Panc1 (cell line): ENCODE results near the gene ZNF609. TPM values are rescaled to one million over a fixed set of nuclear protein-coding genes. Genes with fewer than 3 reads are reported as not detected.

Source experiments
- ATAC-seq: fragments of 200-7000 bp; cut with Tn5 transposase; 2 replicates; pipeline ENCODE4 v1.9.1; 2020; ENCODE audit warnings: mild to moderate bottlenecking, moderate library complexity
- BruUV-seq: library from RNA; stranded (reverse); fragments of 400-500 nt; replicated peaks from 2 replicates; lab custom pipeline; 2021; lab: Mats Ljungman, UMichigan
- CTCF ChIA-PET: fragments of 300-600 bp; sonication (Branson Sonifier 250); formaldehyde crosslinking; loops from one replicate; lab custom pipeline; 2022; ENCODE audit warnings: antibody characterized with exemption; lab: Charles Lee
- POLR2A ChIA-PET: fragments of 300-600 bp; sonication (Branson Sonifier 250); formaldehyde crosslinking; loops from one replicate; lab custom pipeline; 2022; ENCODE audit warnings: antibody characterized with exemption; lab: Charles Lee
- DNase-seq: peaks from one replicate; pipeline ENCODE4 v3.0.0-alpha.2; 2010; ENCODE audit warnings: low read depth, low spot score
- H3K27ac ChIP-seq: 2 replicates; pipeline ENCODE4 v1.5.1; 2011; ENCODE audit warnings: mild to moderate bottlenecking, low read length, inconsistent platforms
- H3K27me3 ChIP-seq: fragments of 200-500 bp; sonication (Bioruptor generic); 2 replicates; pipeline ENCODE4 v1.6.0; 2014; ENCODE audit warnings: low read length, inconsistent platforms; ENCODE audit not compliant: control insufficient read depth, insufficient read depth
- H3K36me3 ChIP-seq: fragments of 200-500 bp; sonication (Bioruptor generic); 2 replicates; pipeline ENCODE4 v1.5.1; 2014; ENCODE audit warnings: inconsistent platforms, mild to moderate bottlenecking, low read length, moderate library complexity; ENCODE audit not compliant: control insufficient read depth, insufficient read depth
- H3K4me1 ChIP-seq: 2 replicates; pipeline ENCODE4 v1.5.1; 2011; ENCODE audit warnings: inconsistent platforms, mild to moderate bottlenecking, low read length, moderate library complexity; ENCODE audit not compliant: control insufficient read depth, insufficient read depth
- H3K4me3 ChIP-seq, 2 experiments: 2 replicates each; pipeline ENCODE4 v1.5.1; 2011 to 2012; ENCODE audit warnings: low read depth in 2 of 2, low read length in 2 of 2, mild to moderate bottlenecking in 2 of 2, inconsistent platforms in 1 of 2, moderate library complexity in 1 of 2
- H3K9me3 ChIP-seq: fragments of 200-500 bp; sonication (Bioruptor generic); 2 replicates; pipeline ENCODE4 v1.5.1; 2014; ENCODE audit warnings: low read depth, mild to moderate bottlenecking, inconsistent platforms, low read length, moderate library complexity; ENCODE audit not compliant: control insufficient read depth, insufficient read depth
- CTCF ChIP-seq: fragments of 450-650 bp; IDR thresholded peaks from 2 replicates; pipeline ENCODE4 v1.5.1; 2017; ENCODE audit warnings: mild to moderate bottlenecking
- POLR2AphosphoS5 ChIP-seq: IDR thresholded peaks from 2 replicates; pipeline ENCODE4 v1.6.1; 2012; ENCODE audit warnings: mild to moderate bottlenecking, low read depth, low read length, moderate library complexity
- REST ChIP-seq, 2 experiments: IDR thresholded peaks; 2 replicates each; pipeline ENCODE4 v1.6.1; 2011 to 2012; ENCODE audit warnings: low read depth in 2 of 2, control low read depth in 1 of 2, low read length in 1 of 2, mild to moderate bottlenecking in 1 of 2, moderate library complexity in 1 of 2; ENCODE audit not compliant: insufficient read depth in 1 of 2
- SIN3A ChIP-seq: IDR thresholded peaks from 2 replicates; pipeline ENCODE4 v1.6.1; 2012; ENCODE audit warnings: low read depth, mild to moderate bottlenecking, low read length, moderate library complexity, borderline replicate concordance; ENCODE audit not compliant: insufficient read depth
- TCF7L2 ChIP-seq: IDR thresholded peaks from 2 replicates; pipeline ENCODE4 v1.6.1; 2011; ENCODE audit warnings: mild to moderate bottlenecking, low read depth, low read length, inconsistent platforms
- in situ Hi-C: cut with HindIII; loops from 2 replicates; pipeline ENCODE4 v1.10.0; 2016; ENCODE audit warnings: low sequenced_read_pairs, low pct_unique_long_range_greater_than_20kb
- intact Hi-C: fragments of 100-400 bp; cut with micrococcal nuclease; formaldehyde crosslinking; loops from one replicate; pipeline ENCODE4 v1.10.0; 2022; ENCODE audit not compliant: unreplicated experiment
- total RNA-seq: library from RNA; stranded (reverse); gene quantifications from one replicate; pipeline ENCODE4 v1.2.1, GENCODE V29; 2021; ENCODE audit not compliant: unreplicated experiment

Gene ZNF609
- total RNA-seq, 1 experiment from 2014 or later, result 47.2 TPM

DNA sequence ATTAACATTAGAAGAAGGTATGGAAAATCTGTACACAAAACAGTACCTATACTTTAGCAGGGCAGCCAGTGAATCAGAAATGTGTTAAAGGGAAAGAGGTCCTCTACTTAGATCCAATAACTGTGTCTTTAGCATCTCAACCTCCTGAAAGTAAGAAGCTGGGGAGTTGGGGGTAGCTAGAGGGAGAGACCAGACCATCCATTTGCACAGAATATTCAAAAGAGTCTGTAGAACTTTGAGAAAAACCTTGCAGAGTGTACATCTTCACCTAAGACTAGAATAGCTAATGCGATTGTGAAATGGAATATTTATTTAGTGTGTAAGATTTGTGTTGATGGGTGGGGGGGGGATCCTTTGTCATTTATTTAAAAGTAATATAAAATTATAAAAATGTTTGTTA is 190.2 kb downstream of the ZNF609 start:
- in situ Hi-C loops (no loop called here), intact Hi-C loops (no loop called here)
- Histone ChIP-seq H3K36me3 (no peaks in the 10 kb centered on the region), H3K4me3 (no peak overlapping the region), H3K9me3 (no peaks in the 10 kb centered on the region), H3K27ac (no peak overlapping the region), H3K27me3 (no peaks in the 10 kb centered on the region), H3K4me1 (no peaks in the 10 kb centered on the region)
- DNase-seq, result no peak
- CTCF ChIA-PET, result no interaction called here
- no peak for TF ChIP-seq POLR2AphosphoS5
- TF ChIP-seq CTCF, result no peak
- TF ChIP-seq TCF7L2, result no peak
- no peak for TF ChIP-seq REST (IDR thresholded peaks at IDR 0.05; ENCODE audit: insufficient read depth in 1 of 2, low read depth in 2 of 2, low read length in 1 of 2)
- no peak for TF ChIP-seq SIN3A
- no peak for ATAC-seq
- TSS peak; percentile 38 for BruUV-seq
- POLR2A ChIA-PET, result interaction anchor here (0.7 kb wide), 1 partner anchor 108 kb away, joined by 6 read pairs; no protein-coding TSS in a partner anchor

DNA sequence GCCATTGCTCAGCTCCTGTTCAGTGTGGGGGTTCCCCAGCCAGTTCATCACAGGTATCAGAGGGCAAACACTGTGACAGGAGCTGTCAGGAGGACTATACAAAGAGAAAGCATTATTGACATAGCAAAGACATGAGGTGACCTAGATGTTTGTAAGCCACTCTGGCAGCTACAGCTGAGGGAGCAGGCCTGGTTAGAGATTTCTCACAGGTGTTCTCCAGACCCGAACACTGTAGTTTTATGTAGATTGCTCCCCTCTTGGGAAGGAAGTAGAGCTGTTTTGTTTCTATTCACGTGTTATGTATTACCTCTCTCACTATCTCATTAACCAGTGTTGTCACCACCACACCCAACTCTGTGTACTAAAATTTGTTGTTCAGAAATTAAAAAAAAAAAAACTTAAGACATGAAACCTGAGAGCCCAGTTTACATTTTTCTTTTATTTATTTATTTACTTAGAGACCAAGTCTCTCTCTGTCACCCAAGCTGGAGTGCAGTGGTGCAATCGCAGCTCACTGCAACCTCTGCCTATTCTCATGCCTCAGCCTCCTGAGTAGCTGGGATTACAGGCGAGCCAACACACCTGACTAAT is 191.3 kb downstream of the ZNF609 start:
- in situ Hi-C loops (no loop called here), intact Hi-C loops (no loop called here)
- no peak for DNase-seq
- Histone ChIP-seq H3K27ac (no peak overlapping the region), H3K4me3 (no peak overlapping the region), H3K27me3 (no peaks in the 10 kb centered on the region), H3K9me3 (no peaks in the 10 kb centered on the region), H3K36me3 (no peaks in the 10 kb centered on the region), H3K4me1 (no peaks in the 10 kb centered on the region)
- ChIA-PET CTCF (interaction anchor here (0.6 kb wide), 1 partner anchor 216 kb away, joined by 3 read pairs; no protein-coding TSS in a partner anchor), POLR2A (no interaction called here)
- TF ChIP-seq REST (IDR thresholded peaks at IDR 0.05; ENCODE audit: insufficient read depth in 1 of 2, low read depth in 2 of 2, low read length in 1 of 2) (no peak), SIN3A (no peak), POLR2AphosphoS5 (no peak), TCF7L2 (no peak), CTCF (no peak)
- no peak for ATAC-seq
- BruUV-seq, result no TSS peak
